ENCODE measurements around the gene PRCC.
"Not testable (repeated sequence)": the region's sequence is repeated elsewhere in the genome, so short reads cannot be mapped to it uniquely, and the experiment has no call there.

The PRCC gene

DNA sequence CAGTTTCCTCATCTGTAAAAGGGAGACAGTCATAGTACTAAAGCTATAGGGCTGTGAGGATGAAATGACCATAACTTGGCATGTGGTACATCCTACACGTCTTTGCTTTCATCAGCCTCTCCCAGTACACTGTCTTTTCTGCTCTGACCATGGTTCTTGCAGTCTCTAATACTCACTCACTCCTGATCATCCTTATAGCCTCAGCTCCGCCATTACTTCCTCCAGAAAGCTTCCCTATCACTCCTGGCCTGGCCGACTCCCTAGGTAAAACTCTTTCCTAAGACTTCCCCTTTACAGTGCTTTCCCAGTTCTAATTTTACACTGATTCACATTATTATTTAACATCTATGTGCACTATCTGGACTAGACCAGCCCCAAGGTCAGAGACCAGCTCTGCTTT is 21.5 kb upstream of the PRCC start:
- no peak for DNase-seq

DNA sequence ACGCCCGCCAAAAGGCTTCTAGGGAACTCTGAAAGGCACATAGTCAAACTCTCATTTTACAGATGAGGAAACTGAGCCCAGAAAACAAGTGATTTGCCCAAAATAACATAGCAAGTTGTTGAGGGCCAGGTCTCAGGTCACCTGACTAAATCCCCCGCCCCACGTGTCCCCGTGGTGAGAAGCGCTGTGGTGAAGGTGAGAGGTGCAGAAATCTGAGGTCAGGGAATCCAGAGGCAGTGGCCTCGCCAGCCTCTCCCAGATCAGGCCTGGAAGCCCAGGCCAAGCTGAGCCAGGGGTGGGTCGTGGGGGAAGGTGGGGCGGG is 21.0 kb upstream of the PRCC start:
- no peak for DNase-seq

DNA sequence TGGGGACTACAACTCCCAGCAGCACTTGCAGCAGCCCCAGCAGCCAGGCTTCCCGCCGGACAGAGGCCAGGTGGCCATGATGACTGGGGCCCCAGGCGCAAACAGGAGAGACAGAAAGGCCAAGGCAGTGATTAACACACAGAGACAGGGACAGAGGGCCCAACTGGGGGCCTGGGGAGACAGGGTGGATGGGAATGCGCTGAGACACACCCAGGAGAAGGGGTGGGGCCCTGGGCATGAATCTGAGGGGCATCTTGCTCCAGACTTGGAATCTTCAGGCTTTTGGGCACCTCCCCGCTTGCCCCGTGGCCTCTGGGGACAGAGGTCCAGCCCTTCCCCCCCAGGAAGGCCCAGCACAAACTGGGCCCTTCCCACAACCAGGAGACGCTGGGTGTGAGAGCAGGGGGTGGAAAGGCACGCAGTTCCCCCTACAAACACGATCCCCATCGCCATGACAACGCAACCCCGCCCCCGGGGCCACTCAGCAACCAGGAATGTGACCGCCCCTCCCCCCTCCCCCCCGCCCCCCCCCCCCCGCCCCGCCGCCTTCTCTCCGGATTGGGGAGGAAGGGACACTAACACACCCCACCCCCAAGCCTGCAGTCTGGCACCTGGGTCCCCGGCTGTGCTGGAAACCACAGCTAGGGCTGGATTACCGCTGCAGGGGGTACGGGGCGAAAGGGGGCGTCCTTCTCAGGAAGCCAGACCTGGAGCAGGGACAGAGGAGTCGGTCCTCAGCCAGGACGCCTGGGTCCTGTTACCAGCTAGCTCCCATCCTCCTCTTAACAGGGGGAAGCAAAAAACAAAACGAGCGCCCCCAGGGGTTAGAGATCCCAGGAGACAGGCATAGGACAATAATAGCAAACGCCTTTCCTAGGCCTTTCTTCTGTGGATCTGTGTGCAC is 20.4 kb upstream of the PRCC start:
- peak; percentile 83 for DNase-seq

DNA sequence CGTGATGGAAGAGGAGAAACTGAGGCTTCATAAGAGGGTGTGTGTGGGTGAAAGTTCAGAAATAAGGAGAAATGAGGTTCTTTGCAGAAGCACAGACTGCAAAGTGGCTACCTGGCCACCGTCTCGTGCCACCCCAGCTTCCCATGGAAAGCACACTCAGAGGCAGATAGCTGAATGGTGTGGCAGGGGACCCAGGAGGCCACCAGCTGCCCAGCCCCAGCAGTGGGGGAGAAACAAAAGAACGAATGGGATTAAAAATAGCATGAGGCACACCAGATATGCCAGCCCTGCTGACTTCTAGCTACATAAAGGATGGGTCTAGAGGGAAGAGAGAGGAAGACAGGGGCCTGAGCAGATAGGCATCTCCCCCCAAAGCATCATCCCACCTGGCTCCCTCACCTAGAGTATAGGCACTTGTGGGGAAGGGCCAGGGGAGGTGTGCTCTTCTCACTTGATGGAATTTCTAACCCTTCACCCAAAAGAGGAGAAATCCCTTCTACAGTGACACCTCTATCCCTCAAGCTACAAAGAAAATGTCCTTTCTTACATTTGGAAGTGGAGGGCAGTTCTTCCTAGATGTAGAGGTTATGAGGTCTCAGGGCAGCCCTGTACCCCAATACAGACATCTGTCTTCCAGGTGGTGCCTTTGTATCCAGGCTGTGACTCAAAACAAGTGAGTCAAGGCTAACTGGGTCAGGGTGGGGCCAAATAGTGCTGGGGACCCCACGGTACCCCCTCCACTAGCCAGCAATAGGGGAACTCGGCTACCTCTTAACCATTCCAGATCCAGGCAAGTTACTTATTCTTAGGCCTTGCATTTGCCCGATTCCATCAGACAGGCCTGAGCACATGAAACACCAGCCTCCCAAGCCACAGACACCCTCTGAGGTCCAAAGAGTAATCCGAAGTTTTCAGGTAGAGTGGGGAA is 19.3 kb upstream of the PRCC start:
- no peak for DNase-seq

DNA sequence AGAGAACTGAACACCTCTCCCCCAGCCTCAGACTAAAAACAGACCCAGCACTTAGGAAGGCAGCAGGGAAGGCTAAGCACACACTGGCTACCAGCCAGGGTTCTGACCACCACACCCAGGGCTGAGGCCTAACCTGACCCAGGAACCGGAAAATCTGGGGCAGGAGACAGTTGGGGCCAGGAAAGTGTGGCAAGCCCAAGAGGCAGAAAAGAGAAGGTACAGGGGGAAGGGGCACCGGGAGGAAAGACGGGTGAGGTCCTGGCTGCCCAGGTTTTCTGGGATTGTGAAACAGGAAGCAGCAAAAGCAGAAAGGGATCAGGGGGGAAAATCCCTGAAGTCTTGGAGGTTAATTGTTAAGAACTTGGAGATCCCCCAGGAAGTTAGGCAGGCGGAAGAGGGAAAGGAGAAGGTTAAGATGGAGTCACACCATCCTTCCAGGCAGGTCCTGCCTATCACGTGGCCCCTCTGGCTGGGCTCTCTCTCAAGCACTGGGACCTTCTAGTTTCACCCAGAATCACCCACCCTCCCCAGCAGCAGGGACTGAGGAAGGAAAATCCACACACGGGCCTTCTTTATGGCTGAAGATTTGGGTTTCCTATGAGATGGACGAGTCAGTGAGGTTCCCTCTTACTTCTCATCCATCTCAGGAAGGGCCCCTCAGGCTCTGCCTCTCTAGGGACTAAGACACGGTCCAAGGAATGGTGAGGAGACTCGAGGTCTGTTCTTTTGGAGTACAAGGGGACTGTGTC is 18.5 kb upstream of the PRCC start:
- DNase-seq, result no peak

DNA sequence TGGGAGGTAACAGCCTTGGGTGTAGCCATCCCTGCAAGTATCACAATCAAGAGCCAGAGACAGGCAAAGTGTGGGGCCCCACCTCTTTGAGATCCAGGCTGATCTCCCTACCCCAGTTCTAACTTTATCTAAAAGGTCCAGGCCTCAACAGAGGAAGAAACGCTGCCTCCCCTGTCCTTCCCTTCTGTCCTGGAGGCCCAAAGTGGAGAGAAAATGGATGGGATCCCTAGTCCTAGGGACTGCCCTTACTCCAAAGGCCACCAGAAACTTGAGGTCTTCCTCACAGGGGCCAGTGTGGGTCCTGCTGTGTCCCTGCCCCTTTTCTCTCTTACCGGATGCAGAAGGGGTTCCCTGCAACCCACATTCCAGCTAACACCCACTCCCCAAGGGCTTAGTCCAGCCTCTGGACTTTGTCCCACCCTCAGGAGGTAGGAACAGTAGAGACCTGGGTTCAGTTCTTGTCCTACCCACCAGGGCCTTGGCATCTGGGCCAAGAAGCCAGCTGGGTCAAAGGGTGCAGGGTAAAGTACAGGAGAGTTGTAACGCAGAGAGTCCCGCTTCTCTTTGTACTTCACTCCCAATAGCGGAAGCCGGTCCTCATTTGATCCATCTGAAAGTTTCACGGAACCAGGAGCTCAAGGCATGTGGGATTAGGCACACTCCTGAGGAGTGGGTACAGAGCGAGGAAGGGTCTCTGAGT is 17.8 kb upstream of the PRCC start:
- DNase-seq, result no peak

DNA sequence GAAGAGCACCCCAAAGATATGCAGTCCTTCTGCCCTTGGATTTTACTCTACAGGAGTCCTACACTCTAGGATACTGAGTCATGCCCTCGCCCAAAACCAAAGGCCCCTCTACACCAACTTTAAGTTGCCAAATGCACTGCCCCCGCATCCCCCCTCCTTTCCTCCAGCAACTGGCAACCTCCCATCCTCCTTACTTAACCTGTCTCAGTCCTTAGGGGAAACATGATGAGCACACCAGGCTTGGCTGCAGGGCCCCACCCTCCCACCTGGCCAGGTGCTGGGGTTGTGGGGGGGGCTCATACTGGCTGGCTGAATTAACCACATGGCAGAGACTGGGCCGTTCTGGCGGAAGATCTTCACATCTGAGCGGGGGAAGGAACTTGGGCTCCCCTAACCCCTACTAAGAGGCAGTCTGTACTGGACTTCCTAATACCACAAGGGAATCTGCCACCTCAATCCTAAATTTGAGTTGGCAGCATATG is 17.1 kb upstream of the PRCC start:
- DNase-seq, result peak; percentile 51

DNA sequence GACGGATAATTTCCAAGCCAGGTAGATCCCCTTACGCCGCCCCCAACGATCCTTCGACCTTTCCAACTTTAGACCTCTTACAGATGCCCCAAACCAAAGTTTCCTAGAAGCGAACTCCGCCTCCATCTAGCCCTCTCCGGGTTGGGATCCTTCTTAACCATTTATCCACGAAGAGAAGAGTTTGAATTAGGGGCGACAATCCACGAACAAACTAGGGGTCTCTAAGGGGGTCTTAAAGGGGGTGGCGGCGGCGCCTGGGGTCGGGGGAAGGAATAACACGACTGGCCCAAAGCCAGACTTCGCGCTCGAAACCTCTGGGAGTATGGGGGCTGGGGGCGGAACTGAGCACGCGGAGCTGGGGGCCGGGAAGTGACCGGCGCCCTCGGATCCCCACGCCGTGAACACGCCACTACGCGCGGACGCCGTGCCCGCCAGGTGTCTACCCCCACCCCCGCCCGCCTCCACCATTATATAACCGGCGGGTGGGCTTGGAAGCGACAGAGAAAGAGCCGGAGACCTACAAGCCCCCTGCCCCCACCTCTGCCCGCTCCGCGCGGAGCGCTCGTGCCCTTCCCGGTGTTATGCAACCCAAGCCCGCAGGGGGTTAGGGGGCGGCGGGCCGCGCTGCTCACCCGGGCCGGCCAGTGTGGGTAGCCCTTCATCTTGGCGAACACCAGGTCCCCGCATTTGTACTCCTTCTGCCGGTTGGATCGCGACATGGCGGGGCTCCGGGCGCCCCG is 16.5 kb upstream of the PRCC start:
- DNase-seq, result peak; percentile 63

DNA sequence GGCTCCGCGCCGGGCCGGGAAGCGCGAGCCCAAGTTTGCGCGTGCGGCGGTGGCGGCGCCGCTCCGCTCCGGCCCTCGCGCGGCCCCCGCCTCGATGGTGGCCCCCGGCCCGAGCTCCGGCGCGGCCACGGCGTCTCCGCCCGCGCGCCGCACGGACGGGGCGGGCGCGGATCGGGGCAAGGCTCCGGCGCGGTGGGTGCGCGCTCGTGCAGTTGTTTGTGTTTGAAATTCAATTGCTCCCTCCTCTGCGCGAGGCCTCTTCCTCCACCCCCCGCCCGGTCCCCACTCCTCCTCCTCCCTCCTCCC is 15.9 kb upstream of the PRCC start, which contains the start of gene HDGF:
TSS of gene HDGF (minus strand) at position 225 of the 306 bp plus-strand sequence. CDS start 246 bp downstream, outside the sequence.
- DNase-seq, result no peak

DNA sequence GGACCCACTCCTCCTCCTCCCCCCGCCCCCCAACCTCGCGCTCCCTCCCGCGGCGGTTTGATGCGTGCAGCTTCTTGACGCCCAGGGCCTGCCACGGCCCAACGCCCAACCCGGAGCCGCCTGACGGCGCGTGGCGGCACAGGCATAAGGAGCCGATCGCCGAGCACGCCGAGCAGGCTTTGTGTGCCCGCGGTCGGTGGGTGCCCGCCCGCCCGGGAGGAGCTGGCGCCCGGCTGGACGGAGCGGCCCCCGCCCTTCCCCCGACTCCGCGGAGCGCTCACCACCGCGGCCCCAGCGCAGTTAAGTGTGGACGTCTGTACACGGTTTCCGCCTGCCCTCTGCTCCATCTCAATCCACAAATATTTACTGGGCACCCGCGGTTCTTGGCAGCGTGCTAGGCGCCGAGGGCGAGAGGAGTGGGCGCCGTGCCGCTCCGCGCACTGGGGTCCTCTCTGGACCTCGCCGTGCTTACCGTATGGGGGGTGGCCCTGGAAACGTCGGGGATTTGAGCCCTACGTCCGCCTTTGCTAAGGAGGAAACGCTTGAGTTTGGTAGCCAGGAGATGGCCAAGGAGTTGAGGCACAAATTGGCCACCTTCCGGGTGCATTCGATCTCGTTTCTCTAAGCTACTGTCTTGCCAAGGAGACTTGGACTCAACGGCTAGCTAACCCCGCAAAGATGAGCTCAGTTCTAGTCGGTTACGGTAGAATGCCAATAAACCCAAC is 15.4 kb upstream of the PRCC start:
- peak; percentile 94 for DNase-seq

DNA sequence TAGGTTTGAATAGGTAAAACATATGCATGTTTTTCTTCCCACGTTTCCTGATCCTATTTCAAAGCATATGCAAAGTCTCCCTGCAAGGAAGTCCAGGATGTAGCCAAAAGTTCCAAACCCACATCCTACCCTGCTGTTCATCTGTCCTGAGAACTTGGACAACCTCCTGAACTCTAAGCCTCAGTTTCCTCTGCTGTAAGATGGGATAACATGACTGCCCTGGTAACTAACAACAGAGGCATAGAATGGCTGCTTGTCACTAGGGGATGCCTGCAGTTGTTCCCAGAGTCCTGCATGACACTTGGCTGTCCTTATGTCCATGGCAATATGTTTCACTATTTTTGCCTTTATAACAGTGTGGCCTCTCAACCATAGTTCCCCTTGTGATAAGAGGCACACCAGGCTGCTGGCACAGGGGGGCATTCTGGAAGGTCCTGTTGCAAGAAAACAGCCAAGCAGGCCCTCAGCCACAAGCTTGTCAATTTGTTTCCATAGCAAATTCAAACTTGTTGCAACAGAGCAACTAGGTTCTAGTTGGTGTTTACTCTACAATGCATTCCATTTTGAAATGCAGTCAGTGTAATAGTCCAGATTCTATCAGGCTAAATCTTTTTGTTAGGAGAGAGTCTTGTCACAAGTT is 14.4 kb upstream of the PRCC start:
- DNase-seq, result no peak

DNA sequence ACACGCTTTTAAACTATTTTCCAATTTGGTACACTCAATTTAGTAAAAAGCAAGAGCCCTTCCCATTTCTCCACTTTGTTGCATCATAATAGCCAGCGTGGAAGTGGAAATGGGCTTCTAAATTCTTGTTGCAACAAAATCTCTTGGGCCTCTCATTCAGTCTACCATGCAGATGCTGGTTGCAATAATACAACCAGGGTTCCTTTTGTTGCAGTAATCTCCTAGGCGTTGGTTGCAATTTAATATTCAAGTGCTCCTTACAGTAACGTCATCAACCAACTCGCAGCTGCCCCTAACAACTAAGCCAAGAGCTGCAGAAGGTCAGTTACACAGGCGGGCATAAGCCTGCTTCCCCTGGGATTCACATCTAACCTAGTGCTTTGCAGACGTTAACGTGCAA is 13.1 kb upstream of the PRCC start:
- DNase-seq, result no peak

DNA sequence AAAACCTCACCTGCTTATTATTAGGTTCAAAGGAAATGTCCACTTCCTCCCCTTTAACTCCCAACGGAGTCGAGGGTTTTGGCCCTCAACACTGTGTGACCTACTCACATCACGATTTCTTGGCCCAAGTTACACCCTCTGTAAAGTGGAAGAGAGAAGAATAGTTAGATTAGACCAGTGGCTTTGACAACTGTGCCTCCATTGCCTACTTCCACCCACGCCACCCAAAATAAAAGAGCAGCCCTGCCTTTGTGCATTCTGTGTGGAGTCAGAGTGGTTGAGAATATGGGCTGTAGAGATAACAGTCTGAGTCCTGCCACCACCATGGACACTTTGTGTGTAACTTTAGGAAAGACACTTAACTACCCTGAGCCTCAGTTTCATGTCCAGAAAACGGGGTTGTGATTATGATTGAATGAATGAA is 11.8 kb upstream of the PRCC start:
- DNase-seq, result no peak

DNA sequence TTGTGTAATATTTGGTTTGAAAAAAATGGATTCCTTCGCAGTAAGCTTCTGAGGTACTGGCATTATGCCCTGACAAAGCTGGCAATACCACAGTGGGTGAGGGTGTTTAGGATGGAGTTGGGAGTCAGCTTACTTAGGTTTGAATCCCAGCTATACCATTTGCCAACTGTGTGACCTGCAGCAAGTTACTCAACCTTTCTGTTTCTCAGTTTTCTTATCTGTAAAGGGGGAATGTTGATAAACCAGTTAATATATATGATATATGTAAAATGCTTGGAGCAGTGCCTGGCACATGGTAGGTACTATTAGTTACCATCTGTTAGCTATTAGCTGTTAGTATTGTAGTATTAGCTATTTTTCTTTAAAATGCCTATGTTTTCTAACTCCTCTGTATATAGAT is 11.0 kb upstream of the PRCC start:
- DNase-seq, result no peak

DNA sequence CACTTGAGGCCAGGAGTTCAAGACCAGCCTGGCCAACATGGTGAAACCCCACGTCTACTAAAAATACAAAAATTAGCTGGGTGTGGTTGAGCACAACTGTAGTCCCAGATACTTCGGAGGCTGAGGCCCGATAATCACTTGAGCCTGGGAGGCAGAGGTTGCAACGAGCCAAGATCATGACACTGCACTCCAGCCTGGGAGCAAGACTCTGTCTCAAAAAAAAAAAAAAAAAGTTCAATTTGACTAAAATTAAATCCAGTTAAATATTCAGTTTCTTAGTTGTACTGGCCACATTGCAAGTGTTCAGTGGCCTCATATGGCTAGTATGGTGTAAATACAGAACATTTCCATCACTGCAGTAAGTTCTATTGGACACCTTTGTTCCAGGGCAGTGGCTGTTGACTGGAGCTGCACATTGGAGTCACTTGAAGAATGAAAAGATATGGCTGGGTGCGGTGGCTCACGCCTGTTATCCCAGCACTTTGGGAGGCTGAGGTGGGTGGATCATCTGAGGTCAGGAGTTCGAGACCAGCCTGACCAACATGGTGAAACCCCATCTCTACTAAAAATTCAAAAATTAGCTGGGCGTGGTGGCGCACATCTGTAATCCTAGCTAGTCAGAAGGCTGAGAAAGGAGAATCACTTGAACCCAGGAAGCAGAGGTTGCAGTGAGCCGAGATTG is 9.6 kb upstream of the PRCC start:
- not testable (repeated sequence) for DNase-seq

DNA sequence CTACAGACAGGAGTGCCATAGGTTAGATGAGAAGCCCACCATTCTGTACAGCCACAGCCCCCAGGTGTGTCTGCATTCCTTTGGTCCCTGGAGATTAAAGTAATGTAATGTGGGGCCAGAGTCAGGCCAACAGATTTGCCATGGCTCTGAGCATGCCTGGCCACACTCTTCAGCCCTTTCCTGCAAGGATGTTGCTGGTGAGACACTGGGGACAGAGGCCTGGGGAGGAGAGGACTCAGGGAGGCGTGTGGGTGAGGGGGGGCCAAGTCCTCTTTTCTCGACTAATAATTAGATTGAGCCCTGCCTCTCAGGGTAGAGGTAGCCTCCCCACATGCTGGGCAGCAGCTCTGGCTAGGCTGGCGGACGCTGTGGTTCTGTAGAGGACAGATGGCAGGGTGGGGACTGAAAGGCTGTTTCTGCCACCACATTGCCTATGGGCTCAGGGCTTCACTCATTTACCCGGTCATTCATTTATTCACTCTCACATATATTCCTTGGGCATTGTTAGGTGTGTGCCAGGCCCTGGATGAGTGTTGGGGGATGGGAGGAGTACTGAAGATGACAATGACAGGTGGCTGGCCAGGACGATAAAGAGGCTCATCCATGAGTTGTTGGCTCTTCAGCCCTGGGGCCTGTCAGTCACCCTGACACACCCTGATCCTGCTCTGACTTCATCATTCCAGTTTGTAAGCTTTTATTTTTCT is 7.1 kb upstream of the PRCC start:
- DNase-seq, result no peak

DNA sequence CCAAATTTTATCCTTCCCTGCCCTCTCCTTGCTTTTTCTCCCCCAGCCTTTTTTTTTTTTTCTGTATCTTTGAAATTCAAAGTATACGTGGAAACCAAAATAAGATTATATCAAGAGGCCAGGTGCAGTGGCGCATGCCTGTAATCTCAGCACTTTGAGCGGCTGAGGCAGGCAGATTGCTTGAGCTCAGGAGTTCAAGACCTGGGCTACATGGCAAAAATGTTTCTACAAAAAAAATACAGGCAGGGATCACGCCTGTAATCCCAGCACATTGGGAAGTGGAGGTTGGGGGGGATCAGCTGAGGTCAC is 6.6 kb upstream of the PRCC start:
- DNase-seq, result no peak

DNA sequence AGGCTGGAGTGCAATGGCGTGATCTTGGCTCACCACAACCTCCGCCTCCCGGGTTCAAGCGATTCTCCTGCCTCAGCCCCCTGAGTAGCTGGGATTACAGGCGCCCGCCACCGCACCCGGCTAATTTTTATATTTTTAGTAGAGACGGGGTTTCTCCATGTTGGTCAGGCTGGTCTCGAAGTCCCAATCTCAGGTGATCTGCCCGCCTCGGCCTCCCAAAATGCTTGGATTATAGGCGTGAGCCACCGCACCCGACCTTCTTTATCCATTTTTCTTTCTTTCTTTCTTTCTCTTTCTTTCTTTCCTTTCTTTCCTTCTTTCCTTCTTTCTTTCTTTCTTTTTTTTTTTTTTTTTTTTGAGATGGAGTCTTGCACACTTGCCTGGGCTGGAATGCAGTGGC is 2.2 kb upstream of the PRCC start:
- DNase-seq, result not testable (repeated sequence)

DNA sequence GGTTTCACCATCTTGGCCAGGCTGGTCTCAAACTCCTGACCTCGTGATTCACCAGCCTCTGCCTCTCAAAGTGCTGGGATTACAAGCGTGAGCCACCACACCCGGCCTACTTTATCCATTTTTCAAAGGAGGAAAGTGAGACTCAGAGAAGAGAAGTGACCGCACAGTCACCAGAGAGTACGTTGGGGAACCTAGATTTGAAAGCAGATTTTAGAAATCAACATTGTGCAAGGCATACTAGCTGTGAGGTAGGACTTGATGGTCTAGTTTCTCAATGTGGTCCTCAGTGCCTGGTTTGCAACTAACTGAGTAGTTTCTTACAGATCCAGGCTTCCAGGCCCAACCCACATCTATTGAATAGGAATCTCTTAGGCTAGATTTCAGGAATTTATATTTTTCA is 1.7 kb upstream of the PRCC start:
- no peak for DNase-seq
